ENCODE measurements around the gene DNMBP. TPM values are rescaled to one million over a fixed set of nuclear protein-coding genes. Genes with fewer than 3 reads are reported as not detected.

DNMBP gene
- total and polyA plus RNA-seq, 2 of the 4 experiments (the other 2 are of a cell fraction), result 10.9 to 13.6 TPM

- WGBS, 2 experiments (ENCODE audit: extremely low coverage in 2 of 2, insufficient read length in 1 of 2), result no CpG with 5 or more reads among the region's 1 CpG
- DNase-seq, result no peak
- CTCF ChIA-PET, result no interaction called here
Measured at GRCh38 chr10:100033766-100034418, 24.1 kb upstream of the DNMBP start.

More at GRCh38 chr10:100033766-100034418, 24.1 kb upstream of the DNMBP start:
- dilution Hi-C loops (cut with HindIII; ENCODE audit: low sequenced_read_pairs, unreplicated experiment) (no loop called here), intact Hi-C loops (cut with micrococcal nuclease) (no loop called here), in situ Hi-C loops (cut with MboI; ENCODE audit: low sequenced_read_pairs) (no loop called here)
- Histone ChIP-seq H3K4me2 (ENCODE audit: low read depth, low read length) (no peak overlapping the region), H4K91ac (ENCODE audit: insufficient read depth, low read depth, low read length) (no peak overlapping the region), H2BK120ac (ENCODE audit: low read depth, low read length) (no peak overlapping the region), H3K14ac (replicated peaks; ENCODE audit: low read depth, low read length) (no peak overlapping the region), H3K9ac (ENCODE audit: low read depth, low read length) (no peak overlapping the region), H3K56ac (ENCODE audit: extremely low read depth, insufficient read depth, low read length) (no peak overlapping the region), H3K9me3 (ENCODE audit: control insufficient read depth, insufficient read depth, low read length) (no peaks in the 10 kb centered on the region), H3K4ac (ENCODE audit: low read depth, low read length) (no peak overlapping the region), H3K4me3 (ENCODE audit: insufficient read depth, low read depth, low read length) (no peak overlapping the region), H2AK5ac (ENCODE audit: low read depth, low read length) (no peak overlapping the region), H2BK15ac (ENCODE audit: low read depth, low read length) (no peak overlapping the region), H4K5ac (ENCODE audit: low read depth, low read length) (no peak overlapping the region), H3K23ac (ENCODE audit: low read depth, low read length) (no peak overlapping the region), H2AK9ac (replicated peaks; ENCODE audit: low read depth, low read length, poor library complexity) (no peak overlapping the region), H3K36me3 (ENCODE audit: control insufficient read depth, insufficient read depth, low read length) (no peaks in the 10 kb centered on the region), H3K79me1 (ENCODE audit: low read depth in 1 of 2, low read length in 2 of 2) (no peaks in the 10 kb centered on the region), H3K27ac (ENCODE audit: insufficient read depth, low read length) (no peak overlapping the region), H3K18ac (ENCODE audit: low read depth, low read length) (no peak overlapping the region), H4K8ac (ENCODE audit: low read depth in 2 of 2, low read length in 2 of 2) (no peak overlapping the region), H3K27me3 (ENCODE audit: control insufficient read depth, insufficient read depth, low read length) (peaks cover 1% of the 10 kb centered on the region; the same call in 1 of the 2 replicates), H3K4me1 (ENCODE audit: control insufficient read depth, insufficient read depth, low read length) (no peaks in the 10 kb centered on the region), H2BK20ac (ENCODE audit: low read depth, low read length) (no peak overlapping the region), H4K20me1 (ENCODE audit: insufficient read depth, low read length) (no peaks in the 10 kb centered on the region), H2AFZ (replicated peaks; ENCODE audit: low read length, poor library complexity) (no peak overlapping the region), H2BK5ac (ENCODE audit: low read depth, low read length, poor library complexity, severe bottlenecking) (no peak overlapping the region), H3K9me1 (ENCODE audit: insufficient read depth, low read length) (no peaks in the 10 kb centered on the region)
- no peak for TF ChIP-seq POLR2A (IDR thresholded peaks at IDR 0.05; ENCODE audit: low read depth, low read length)
- no peak for TF ChIP-seq MXI1 (IDR thresholded peaks at IDR 0.05; ENCODE audit: borderline replicate concordance, low read depth, low read length)
- no peak for TF ChIP-seq MAFK (IDR thresholded peaks at IDR 0.05; ENCODE audit: low read depth, low read length)
- no peak for TF ChIP-seq RFX5 (IDR thresholded peaks at IDR 0.05; ENCODE audit: low read depth, low read length)
- TF ChIP-seq, protein P1, sequence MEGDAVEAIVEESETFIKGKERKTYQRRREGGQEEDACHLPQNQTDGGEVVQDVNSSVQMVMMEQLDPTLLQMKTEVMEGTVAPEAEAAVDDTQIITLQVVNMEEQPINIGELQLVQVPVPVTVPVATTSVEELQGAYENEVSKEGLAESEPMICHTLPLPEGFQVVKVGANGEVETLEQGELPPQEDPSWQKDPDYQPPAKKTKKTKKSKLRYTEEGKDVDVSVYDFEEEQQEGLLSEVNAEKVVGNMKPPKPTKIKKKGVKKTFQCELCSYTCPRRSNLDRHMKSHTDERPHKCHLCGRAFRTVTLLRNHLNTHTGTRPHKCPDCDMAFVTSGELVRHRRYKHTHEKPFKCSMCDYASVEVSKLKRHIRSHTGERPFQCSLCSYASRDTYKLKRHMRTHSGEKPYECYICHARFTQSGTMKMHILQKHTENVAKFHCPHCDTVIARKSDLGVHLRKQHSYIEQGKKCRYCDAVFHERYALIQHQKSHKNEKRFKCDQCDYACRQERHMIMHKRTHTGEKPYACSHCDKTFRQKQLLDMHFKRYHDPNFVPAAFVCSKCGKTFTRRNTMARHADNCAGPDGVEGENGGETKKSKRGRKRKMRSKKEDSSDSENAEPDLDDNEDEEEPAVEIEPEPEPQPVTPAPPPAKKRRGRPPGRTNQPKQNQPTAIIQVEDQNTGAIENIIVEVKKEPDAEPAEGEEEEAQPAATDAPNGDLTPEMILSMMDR (conservative IDR thresholded peaks at IDR 0.05; ENCODE audit: low read depth, low read length), result no peak
- no peak for TF ChIP-seq BHLHE40 (IDR thresholded peaks at IDR 0.05; ENCODE audit: low read depth, low read length)
- no peak for TF ChIP-seq FOS (IDR thresholded peaks at IDR 0.05; ENCODE audit: low read depth, low read length)
- TF ChIP-seq CHD1 (IDR thresholded peaks at IDR 0.05; ENCODE audit: low read depth, low read length), result no peak
- TF ChIP-seq, protein P2, sequence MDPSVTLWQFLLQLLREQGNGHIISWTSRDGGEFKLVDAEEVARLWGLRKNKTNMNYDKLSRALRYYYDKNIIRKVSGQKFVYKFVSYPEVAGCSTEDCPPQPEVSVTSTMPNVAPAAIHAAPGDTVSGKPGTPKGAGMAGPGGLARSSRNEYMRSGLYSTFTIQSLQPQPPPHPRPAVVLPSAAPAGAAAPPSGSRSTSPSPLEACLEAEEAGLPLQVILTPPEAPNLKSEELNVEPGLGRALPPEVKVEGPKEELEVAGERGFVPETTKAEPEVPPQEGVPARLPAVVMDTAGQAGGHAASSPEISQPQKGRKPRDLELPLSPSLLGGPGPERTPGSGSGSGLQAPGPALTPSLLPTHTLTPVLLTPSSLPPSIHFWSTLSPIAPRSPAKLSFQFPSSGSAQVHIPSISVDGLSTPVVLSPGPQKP (IDR thresholded peaks at IDR 0.05; ENCODE audit: borderline replicate concordance, low read depth, low read length), result no peak
- no peak for TF ChIP-seq CEBPB (IDR thresholded peaks at IDR 0.05; ENCODE audit: low read depth, low read length)
- no peak for TF ChIP-seq MAZ (IDR thresholded peaks at IDR 0.05; ENCODE audit: borderline replicate concordance, low read depth, low read length)
- TF ChIP-seq NFE2L2 (IDR thresholded peaks at IDR 0.05; ENCODE audit: low read depth, low read length), result no peak
- no peak for TF ChIP-seq RAD21 (IDR thresholded peaks at IDR 0.05; ENCODE audit: low read length)
- TF ChIP-seq SMC3 (IDR thresholded peaks at IDR 0.05; ENCODE audit: low read depth, low read length), result no peak
- TF ChIP-seq, protein P3, sequence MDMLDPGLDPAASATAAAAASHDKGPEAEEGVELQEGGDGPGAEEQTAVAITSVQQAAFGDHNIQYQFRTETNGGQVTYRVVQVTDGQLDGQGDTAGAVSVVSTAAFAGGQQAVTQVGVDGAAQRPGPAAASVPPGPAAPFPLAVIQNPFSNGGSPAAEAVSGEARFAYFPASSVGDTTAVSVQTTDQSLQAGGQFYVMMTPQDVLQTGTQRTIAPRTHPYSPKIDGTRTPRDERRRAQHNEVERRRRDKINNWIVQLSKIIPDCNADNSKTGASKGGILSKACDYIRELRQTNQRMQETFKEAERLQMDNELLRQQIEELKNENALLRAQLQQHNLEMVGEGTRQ (IDR thresholded peaks at IDR 0.05; ENCODE audit: low read depth, low read length), result no peak
- TF ChIP-seq RCOR1 (IDR thresholded peaks at IDR 0.05; ENCODE audit: insufficient replicate concordance, low read length), result no peak
- POLR2A ChIA-PET (ENCODE audit: unreplicated experiment), result no interaction called here
- BruUV-seq (replicated peaks), result no TSS peak
- ATAC-seq (ENCODE audit: low read depth), result no peak
